AG04449 (cell line): ENCODE data around the gene IMPACT.

Experiments used
- CTCF ChIA-PET: fragments of 350-600 bp; formaldehyde crosslinking; extraction: SDS; loops from one replicate; lab custom pipeline; 2021; ENCODE audit warnings: antibody characterized with exemption; lab: Yijun Ruan, JAX
- POLR2A ChIA-PET: fragments of 400-600, 350-600 bp; formaldehyde crosslinking; extraction: SDS; loops from one replicate; lab custom pipeline; 2020; ENCODE audit warnings: antibody characterized with exemption, inconsistent platforms; lab: Yijun Ruan, JAX
- DNase-seq: peaks from one replicate; pipeline ENCODE4 v3.0.0-alpha.2; 2010; ENCODE audit warnings: low read depth, low spot score
- H3K4me3 ChIP-seq: 2 replicates; pipeline ENCODE4 v1.5.1; 2011; ENCODE audit warnings: low read depth, mild to moderate bottlenecking, control low read depth, low read length
- TF ChIP-seq, protein P1 (sequence below): IDR thresholded peaks from one replicate; pipeline ENCODE4 v1.5.1; 2011; ENCODE audit warnings: mild to moderate bottlenecking, moderate library complexity, low read length, control low read depth, inconsistent platforms; ENCODE audit not compliant: insufficient read depth; ENCODE audit errors: missing control alignments

IMPACT gene

DNA sequence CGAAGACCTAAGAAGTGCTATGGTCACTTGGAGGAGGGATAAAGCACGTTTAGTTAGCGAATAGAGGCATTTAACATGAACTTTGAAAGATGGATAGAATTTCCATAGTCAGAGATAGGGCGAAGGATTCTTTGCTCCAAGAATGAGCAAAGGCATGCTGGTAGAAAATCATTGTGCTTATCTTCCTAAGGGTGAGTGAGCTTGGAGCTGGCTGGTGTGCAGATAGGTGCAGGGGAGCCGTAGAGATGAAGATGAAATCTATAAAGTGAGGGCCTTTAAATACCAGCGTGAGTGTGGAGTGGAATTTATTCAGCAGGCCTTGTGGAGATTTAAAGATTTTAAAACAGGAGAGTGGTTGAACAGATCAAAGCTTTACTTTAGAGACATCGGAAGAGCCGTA is 35.5 kb downstream of the IMPACT start:
- no peak overlapping the region for H3K4me3 ChIP-seq
- TF ChIP-seq, protein P1, sequence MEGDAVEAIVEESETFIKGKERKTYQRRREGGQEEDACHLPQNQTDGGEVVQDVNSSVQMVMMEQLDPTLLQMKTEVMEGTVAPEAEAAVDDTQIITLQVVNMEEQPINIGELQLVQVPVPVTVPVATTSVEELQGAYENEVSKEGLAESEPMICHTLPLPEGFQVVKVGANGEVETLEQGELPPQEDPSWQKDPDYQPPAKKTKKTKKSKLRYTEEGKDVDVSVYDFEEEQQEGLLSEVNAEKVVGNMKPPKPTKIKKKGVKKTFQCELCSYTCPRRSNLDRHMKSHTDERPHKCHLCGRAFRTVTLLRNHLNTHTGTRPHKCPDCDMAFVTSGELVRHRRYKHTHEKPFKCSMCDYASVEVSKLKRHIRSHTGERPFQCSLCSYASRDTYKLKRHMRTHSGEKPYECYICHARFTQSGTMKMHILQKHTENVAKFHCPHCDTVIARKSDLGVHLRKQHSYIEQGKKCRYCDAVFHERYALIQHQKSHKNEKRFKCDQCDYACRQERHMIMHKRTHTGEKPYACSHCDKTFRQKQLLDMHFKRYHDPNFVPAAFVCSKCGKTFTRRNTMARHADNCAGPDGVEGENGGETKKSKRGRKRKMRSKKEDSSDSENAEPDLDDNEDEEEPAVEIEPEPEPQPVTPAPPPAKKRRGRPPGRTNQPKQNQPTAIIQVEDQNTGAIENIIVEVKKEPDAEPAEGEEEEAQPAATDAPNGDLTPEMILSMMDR, result no peak
- CTCF ChIA-PET, result interaction anchor here (1.1 to 4.4 kb wide), 5 partner anchors 14 to 102 kb away, joined by 3 to 26 read pairs (median 4); no protein-coding TSS in a partner anchor
- DNase-seq, result no peak
- POLR2A ChIA-PET, result no interaction called here

DNA sequence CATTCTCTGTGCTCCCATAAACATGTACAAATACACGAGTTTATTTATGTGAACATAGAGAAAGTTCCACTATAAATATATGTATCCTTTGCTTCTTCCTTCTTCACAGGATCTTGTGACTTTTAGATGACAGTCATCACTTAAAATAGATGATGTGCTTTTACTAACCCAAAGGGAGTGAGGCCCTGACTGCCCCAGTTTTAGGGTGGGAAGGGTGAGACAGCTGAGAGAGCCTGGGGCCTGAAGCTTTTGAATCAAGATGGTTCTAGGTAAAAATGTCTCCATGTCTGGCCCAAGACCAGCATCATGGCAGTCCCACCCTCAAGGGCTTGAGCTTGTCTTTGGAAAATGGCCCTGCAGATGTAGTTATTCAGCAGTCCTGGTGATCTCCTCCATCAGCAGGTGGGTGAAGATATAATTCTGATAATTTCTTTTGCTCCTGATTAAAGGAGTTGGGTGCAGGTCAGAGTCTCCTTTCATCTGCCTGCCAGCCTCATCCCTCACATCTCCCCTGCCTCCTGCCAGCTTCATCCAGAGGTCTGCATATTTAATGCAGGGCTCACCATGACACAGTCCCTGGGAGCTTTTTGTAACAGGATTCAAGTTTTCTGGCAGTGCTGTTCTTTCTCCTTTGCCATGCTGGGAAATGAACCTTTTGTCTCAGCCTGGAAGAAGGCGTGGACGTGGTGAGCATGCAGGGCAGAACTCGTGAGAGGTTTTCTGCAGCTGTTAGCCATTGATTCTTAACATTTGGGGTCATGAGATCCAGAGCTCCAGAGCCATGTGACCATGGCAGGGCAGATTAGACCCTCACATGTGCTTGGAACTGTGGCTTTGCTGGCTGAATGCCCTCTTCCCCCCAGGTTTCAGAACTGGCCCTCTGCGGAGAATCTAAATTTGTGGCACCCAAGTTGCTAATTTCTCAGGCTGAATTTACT is 36.6 kb downstream of the IMPACT start:
- ChIA-PET POLR2A (no interaction called here), CTCF (interaction anchor here (1.0 to 2.7 kb wide), 6 partner anchors 15 to 103 kb away, joined by 3 to 8 read pairs (median 4); no protein-coding TSS in a partner anchor)
- TF ChIP-seq, protein P1, result no peak
- no peak overlapping the region for H3K4me3 ChIP-seq
- DNase-seq, result no peak

DNA sequence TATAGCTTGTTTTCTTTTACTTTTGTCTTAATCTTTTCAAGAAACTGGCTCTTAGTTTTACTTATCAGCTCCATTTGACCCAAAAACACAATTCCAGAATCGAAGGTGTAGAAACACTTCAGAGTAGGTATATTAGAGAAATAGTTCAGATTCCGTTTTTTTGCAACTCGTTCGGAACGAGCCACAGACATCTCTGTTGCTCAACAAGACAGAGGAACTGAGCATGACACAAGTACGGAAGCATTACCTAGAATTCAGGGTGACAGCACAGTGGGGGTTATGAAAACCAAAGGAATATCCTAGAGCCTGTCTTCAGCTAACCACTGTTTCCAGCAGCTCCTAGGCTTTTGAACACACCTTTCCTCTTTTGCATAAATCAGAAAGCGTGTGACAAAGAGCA is 39.0 kb downstream of the IMPACT start:
- no peak for DNase-seq
- ChIA-PET POLR2A (no interaction called here), CTCF (interaction anchor here (1.3 to 2.1 kb wide), 3 partner anchors 19 to 24 kb away, joined by 4 to 8 read pairs (median 7); no protein-coding TSS in a partner anchor)
- H3K4me3 ChIP-seq, result no peak overlapping the region
- TF ChIP-seq, protein P1, result no peak

DNA sequence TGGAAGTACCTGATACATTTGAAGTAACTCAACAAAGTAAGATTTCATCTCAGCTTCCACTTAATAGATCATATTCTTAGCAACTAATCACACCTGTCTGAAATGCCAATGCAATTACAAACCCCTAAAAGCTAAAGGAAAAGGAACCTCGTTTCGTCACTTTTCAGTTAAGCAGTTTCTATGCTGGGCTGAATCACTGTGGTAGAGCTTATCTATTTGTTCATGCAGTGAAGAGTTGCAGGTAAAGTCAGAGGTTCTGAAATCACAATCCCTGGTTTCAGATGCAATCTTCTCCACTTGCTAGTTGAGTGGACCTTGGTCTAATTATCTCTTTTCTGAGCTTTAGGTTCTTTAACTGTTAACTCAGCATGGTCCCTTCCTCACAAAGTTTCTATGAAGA is 40.3 kb downstream of the IMPACT start:
- H3K4me3 ChIP-seq, result no peak overlapping the region
- DNase-seq, result no peak
- TF ChIP-seq, protein P1, result no peak
- CTCF ChIA-PET, result interaction anchor here (1.1 to 1.9 kb wide), 2 partner anchors 19 to 21 kb away, joined by 4 to 8 read pairs; no protein-coding TSS in a partner anchor
- POLR2A ChIA-PET, result no interaction called here

DNA sequence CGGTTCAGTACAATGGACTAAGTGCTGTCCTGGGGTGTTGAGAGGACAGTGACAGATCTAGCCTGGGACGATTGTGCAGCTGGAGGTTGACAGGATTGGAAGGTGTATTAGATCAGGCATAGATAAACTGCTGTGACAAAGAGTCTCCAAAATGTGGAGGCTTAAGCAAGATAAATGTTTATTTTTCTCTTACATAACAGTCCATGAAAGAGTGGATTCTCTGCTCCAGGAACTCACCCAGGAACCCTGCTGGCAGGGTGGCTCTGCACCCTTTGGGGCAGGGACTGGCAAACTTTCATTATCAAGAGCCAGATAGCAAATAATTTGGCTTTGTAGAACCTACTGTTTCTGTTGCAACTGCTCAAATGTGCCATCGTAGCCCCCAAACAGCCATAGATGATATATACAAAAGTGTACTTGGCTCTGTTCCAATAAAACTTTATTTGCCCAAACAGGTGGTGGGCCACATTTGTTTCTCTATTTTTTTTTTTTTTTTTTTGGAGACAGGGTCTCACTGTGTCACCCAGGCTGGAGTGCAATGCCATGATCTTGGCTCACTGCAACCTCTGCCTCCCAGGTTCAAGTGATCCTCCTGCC is 43.6 kb downstream of the IMPACT start:
- ChIA-PET CTCF (interaction anchor here (5.1 kb wide), 1 partner anchor 19 kb away, joined by 35 read pairs; no protein-coding TSS in a partner anchor), POLR2A (no interaction called here)
- DNase-seq, result no peak
- TF ChIP-seq, protein P1, result no peak
- H3K4me3 ChIP-seq, result no peak overlapping the region

DNA sequence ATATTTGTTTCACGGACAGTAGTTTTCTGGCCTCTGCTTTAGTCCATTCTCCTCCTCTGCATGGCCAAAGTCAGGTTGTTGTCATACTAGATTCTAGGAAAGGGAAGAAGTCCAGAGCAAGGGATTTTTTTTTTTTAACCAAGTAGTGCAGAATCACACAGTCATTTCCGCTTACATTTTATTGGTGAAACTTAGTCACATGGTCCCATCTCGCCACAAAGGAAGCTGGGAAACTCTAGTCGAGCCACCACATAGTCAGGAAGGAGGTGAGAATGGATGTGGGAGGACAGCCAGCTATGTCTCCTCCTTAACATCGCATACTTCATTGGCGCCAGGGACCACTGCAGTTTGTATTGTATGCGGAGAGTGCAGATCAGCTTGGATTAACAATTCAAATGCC is 44.3 kb downstream of the IMPACT start:
- ChIA-PET CTCF (interaction anchor here (2.1 to 5.1 kb wide), 2 partner anchors 14 to 18 kb away, joined by 5 to 35 read pairs; no protein-coding TSS in a partner anchor), POLR2A (no interaction called here)
- no peak overlapping the region for H3K4me3 ChIP-seq
- DNase-seq, result no peak
- TF ChIP-seq, protein P1, result no peak
